NOMO-1 treated with DMSO at 0.1 percent for 48 hours (cell line): Measurements from ENCODE around the gene CNTNAP2.
"Not testable (repeated sequence)": the region's sequence is repeated elsewhere in the genome, so short reads cannot be mapped to it uniquely, and the experiment has no call there.

Experiments
- DNase-seq: peaks from one replicate; lab custom pipeline; 2025; ENCODE audit not compliant: unreplicated experiment; lab: John Stamatoyannopoulos, UW

CNTNAP2 gene

DNA sequence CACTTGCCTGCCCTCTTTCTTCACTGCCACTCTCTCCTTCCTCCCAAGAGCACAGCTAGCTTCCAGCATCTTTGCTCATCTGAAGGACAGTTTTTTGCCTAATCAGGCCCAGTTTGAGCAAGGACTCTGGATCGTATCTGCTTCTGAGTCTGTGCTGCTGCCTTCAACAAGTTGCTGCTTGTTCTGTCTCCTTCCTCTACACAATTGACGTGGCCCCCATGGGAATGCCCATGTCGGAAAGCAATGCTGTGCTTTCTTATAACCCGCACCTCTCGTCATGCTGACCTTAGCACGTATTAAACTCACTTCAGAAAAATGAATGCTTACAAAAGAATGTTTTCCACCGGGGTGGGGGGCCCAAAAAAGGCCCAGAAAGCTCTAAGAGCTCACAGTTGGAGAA, 2149.3 kb downstream of the CNTNAP2 start:
- no peak for DNase-seq

DNA sequence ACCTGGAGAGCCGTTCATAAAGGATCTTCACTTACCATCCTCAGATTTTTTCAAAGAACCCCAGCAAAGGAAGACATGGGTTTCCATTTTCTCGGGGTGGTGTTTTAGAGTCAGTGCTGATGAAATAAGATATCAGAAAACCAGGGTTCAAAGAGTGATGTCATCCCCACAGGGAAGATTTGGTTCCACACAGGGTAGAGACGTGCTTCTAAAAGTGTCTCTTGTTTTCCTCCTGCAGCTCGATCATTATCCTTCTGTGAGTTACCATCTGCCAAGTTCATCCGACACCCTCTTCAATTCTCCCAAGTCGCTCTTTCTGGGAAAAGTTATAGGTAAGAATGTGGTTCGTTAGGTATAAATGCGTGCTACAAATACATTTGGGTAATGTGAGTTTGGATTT, 2150.2 kb downstream of the CNTNAP2 start:
- DNase-seq = no peak

DNA sequence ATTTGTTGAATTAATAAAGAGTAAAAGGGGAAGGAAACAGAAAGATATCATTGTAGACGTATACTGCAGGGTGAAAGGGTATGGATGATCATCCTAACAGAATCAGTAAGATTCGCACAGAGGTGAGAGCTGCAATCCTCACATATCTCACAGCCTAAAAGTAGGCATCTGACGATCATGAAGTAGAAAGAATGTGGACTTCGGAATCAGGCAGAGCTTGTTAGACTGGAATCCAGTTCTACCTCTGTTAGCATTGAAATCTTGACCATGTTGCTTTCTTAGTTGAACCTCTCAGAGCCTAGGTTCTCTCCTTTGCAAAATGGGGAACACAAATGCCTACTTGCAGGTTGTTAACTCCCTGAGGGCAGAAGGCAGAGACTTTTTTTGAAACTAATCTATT, 2154.0 kb downstream of the CNTNAP2 start:
- DNase-seq = no peak

DNA sequence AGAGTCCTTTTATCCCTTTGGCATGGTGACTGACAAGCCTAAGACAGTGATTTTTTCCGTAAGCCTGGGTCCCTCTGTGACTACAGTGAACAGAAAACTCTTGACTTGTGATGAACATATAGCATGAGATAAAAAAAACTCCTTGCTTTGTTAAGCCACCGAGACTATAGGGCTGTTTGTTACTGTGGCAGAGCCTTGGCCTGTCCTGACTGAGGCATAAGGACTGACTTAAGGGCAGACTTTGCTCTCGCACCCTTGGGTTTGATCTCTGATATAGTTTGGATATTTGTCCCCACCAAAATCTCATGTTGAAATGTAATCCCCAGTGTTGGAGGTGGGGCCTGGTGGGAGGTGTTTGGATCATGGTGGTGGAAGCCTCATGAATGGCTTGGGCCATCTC, 2157.5 kb downstream of the CNTNAP2 start:
- DNase-seq = no peak

DNA sequence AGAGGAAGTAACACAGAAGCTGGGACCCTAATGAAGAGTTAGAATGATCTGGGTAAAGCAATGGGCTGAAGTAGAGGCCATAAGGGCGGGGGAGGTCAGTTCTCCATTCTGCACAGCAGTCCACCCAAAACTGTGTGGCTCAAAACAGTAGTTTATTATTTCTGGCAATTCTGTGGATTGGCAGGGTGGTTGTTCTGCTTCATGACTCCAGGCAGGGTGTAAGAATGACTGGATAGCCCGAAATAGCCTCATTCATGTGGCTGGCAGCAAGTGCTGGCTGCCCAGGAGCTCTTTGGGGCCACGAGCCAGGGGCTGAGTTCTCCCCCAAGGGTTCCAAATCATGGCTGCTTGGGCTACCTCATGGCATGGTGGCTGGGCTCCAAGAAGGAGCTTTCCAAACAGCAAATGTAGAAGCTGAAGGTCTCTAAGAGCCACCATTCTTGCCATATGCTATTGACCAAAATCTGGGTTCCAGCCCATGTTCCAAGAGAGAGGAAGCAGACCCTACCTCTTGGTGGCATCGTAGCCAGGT, 2158.8 kb downstream of the CNTNAP2 start:
- DNase-seq = no peak

DNA sequence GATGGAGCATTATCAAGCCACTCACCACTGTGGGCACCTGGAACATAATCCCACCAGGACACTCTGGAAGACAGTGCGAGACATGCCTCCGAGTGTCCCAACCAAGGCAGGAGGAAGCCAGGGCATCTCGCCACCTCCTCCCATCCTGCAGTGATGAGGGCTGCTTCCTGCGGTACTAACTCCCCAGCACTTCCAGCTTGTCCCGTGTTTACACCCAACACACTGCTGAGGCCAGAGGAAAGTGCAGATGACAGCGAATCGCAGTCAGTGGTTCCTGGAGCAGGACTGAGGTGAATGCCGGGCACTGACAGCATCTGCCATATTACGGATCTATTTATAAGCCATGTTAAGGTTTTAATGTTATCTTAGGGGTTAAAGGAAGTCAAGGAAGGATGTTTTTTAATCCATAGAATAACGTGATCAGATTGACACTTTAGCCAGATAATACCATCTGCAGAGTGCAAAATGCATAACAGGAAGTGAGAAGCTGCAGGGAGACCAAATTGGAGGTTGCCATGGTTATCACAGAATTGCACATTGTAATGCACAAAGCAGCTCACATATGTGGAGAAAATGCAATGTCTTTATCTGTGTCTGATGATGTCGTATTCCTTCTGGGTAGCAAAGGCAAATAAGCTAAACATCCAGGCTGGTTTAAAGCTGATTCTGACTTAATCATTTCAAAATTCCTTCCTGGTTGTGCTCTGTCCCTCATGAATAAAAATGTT, 2159.9 kb downstream of the CNTNAP2 start:
- DNase-seq = no peak

DNA sequence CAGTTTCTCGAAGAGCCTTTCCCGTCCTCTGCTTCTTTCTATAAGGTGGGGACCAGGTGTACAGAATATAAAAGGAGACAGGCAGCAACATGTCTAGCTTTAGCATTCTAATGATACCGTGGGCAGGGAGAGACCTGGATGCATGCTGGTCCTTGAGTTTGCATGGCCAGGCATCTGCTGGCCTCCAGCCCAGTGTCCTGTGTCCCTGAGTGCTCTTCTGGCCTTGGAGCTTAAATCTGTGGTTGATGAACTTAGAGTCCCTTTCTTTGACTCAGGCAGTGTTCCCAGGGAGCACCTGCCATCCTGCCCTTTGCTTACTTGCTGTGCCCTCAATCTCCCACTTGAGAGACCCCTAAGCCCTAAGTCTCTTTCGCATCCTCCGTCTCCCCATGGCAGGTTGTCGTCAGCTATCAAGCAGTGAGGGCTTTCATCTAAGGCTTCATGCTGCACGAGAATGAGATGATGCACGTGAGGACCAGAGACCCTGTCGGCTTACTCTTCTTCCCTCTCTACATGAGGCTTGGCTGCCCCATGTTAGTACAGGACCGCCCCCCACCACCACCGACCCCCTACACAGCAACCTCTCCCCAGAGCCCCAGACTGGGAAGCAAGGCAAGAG, 2160.6 kb downstream of the CNTNAP2 start:
- no peak for DNase-seq

DNA sequence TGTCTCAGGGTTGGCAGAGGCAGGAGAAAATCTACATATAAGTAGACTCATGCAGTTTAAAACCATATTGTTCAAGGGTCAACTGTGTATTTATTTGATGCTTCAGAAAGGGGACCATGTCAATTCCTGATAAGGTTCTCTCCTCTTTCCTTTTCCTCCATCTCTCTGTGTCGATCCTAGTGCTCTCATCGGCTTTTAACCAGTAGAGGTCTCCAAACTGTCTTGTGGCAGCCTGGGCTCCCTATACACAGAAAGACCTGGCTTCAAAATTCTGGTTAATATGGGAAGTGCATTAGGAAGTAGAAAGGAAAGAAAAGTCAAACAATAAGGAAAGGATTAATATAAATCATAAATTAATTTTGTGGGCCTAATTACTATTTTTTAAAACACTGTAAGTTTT, 2169.5 kb downstream of the CNTNAP2 start:
- DNase-seq = no peak

DNA sequence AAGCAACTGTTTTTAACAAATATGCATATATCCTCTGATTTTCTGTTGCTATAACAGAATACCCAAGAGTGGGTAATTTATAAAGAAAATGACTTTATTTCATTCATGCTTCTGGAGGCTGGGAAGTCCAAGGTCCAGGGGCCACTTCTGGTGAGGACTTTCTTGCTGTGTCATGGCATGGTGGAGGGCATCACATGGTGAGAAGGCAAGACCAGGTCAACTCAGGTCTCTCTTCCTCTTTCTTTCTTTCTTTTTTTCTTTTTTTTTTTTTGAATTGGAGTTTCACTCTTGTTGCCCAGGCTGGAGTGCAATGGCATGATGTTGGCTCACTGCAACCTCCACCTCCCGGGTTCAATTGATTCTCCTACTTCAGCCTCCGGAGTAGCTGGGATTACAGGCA, 2170.9 kb downstream of the CNTNAP2 start:
- no peak for DNase-seq

DNA sequence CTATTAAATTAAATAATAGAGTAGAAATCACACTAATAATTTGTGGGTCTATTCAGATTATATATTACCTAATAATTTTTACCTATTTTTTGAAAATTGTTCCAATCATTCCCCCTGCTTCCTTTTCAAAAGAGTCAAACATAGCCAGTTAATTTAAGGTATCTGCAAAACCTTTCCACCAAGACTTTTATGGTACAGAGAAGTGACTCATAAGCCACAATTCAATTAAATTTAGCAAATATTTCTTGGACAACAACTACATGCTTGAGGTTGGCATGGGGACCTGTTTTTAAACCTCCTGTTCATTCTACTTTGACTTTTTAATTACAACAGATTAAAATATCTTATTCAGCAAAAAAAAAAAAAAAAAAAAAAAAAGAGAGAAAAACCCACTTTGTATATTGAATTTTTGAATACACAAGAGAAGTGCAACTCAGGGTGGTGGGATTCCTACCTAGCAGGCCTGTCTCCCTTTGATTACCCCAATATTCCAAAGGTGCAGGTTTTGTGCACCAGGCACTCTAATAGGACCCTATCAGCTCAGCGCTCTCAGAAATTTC, 2172.1 kb downstream of the CNTNAP2 start:
- no peak for DNase-seq

DNA sequence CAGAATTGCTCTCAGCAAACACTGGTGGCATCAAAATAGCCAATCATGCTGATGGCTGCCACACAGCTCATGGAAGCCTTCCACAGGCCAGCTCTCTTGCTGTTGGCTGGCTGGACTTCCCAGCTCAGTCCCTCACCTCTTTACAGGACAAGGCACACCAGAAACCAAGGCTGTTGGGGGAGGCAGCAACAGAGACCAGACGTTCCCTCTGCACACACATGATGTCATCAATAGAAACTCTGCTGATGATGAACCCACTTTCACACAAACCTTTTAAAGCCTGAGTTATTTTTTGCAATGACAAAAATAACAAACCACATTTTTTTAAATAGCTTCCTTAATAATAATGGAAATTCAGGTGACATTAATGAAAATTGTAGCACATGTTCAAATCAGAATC, 2173.0 kb downstream of the CNTNAP2 start:
- DNase-seq = no peak

DNA sequence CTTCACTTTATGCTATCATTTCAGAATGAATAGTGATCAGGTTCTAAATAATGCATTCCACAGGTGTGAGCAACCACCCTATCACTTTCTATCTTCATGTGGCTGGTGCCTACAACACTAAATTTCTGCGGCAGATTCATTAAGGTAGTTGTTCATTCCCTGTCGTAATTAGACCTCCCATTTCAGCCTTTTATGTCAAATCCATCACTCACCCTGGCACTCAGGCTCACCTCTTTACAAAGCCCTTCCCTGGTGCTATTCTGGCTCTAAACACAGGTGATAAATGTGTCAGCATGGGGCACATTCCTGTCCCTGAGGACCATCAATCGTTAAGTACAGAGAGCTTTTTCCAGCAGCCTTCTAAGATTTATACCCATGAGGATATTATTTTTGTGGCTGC, 2173.9 kb downstream of the CNTNAP2 start:
- DNase-seq = no peak

DNA sequence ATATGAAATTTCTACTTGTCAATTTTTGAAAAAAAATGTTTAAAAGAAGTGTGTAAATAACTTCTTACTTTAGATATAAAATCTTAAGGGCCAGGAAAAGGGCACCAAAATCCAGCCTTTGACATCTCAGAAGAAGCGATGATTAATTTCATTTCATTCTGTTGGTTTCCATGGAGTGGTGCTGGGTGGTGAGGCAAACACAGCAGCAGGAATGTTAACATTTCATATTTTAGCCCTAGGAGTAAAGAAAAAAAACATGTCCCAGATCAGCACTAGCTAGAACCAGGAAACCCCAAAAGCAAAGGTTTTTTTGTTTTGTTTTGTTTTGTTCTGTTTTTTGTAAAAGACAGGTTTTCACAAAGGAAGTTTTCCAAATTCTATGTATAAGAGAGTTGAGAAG, 2175.2 kb downstream of the CNTNAP2 start:
- no peak for DNase-seq

DNA sequence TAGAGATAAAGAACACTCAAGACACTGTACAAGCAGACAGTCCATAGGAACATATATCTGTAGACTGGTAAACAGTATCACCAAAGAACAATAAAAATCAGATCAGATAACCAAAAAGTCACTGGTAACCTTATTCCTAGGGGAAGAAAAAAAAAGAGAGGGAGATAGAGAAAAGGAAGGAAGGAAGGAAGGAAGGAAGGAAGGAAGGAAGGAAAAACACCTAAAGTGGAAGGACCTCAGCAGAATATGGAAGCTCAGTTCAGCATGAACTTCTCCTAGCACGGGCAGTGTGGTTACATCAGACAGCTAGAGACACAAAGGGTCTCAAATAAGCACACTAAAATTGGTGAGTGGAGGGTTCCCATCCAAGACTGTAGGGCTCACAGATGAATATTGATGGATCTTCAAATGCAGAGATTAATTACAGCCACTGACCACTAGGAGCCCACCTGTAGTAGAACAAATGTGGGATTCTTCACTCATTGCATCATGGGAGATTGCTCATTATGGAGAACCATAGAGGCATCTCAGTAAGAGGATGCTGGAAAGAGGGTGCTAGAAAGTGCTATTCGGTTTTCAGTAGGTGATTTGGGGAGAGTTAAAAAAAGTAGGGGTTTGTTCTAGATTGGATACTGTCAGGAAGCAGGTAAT, 2180.5 kb downstream of the CNTNAP2 start:
- no peak for DNase-seq

DNA sequence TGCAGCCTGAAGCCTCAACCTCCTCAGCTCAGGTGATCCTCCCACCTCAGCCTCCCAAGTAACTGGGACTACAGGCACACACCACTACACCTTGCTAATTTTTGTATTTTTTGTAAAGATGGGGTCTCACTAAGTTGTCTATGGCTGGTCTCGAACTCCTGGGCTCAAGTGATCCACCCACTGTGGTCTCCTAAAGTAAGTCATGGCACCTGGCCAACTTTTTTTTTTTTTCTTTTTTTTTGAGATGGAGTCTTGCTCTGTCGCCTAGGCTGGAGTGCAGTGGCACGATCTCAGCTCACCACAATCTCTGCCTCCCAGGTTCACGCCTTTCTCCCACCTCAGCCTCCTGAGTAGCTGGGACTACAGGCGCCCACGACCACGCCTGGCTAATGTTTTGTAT, 2182.2 kb downstream of the CNTNAP2 start:
- not testable (repeated sequence) for DNase-seq

DNA sequence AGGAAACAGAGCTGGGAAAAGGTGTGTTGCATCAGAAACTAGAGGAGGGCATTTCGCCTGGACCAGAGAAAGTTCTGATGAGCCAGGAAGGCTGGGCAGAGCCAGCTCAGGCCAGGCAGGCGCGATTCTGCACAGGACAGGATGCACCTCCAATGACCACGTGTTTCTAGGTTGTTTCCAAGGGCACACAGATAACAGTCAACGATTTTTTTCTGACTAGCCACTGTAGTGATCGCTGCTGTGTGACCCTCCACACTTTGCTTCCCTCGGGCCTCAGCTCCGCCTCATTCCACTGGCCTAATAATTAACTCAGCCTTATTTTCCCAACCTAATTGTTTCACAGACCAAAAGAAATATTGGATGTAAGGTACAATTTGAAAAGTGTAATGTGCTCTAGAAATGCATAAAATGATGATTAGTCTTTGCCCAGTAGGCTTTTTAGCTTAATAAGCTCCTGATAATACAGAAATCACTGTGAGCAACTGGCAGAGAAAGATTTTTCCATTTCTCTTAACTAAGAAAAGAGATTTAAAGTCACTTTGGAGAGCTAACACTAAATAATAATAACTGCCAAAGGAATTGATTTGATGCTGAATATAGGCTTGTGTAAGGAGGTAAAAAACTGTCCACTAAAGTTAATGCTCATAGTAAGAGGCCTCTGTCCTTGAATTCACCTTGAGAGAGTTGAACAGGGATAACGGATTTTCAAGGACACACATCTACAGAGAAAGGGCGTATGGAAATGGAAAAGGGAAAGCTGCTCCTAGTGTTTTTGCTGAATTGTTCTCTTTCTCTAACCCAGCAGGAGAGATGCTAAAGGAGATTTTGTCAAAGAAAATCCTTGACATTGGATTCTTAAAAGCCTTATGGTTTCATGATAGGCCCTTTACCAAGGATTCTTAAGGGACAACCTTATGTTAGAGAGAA, 2183.0 kb downstream of the CNTNAP2 start:
- no peak for DNase-seq

DNA sequence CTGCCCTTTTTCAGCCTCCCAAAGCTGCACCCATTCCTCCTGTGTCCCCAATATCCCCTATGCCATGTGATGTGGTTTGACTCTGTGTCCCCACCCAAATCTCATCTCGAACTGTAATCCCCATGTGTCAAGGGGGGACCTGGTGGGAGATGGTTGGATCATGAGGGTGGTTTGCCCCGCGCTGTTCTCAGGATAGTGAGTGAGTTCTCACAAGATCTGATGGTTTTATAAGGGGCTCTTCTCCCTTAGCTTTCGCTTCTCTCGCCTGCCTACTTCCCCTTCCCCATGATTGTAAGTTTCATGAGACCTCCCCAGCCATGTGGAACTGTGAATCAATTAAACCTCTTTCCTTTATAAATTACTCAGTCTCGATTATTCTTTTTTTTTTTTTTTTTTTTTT, 2185.8 kb downstream of the CNTNAP2 start:
- DNase-seq = not testable (repeated sequence)

DNA sequence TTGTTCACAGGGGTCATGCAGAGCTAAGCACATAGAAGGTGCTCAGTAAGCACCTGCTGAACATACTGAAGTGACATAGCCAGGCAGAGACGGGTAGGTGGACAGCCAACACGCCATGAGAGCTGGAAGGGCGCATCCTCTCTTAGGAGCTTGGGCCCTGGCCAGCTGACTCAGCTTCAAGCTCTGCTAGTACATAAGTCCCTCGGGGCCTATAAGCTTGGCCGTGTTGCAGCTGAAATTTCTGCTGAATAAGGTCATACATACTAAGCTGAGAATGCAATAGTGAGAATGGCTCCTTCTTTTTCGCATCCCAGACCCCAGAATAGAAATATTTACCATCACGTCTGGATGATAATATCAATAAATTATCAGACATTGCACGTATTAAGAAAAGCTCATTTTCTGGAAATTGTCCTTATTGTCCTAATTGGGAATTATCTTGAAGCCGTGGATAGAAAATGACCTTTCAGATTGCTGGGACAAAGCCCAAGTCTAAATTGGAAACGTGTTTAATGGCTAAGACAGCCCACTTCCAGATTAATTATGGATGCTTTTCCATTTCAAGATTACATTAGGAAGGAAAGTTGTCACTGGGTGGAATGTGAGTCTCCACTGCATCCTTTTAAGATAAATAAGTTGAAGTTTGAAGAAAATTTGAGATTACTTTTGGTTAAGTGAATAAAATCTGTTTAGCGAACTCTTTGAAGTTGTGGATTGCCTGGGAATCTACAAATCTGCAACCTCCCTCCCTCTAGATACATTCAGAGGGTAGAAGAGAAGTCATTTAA, 2186.9 kb downstream of the CNTNAP2 start:
- no peak for DNase-seq

DNA sequence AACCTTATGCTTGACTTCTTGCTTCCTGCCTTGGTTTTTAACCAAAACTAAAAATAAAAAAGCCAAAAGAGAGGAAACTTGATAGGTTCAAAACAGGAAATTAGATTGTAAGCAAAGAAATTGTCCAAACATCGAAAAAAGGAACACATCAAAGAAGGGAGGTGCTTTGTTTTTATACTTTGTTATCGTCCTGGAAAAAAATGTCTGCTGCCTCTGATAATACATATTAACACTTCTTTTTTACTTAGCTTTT, 2187.4 kb downstream of the CNTNAP2 start:
- DNase-seq = no peak

DNA sequence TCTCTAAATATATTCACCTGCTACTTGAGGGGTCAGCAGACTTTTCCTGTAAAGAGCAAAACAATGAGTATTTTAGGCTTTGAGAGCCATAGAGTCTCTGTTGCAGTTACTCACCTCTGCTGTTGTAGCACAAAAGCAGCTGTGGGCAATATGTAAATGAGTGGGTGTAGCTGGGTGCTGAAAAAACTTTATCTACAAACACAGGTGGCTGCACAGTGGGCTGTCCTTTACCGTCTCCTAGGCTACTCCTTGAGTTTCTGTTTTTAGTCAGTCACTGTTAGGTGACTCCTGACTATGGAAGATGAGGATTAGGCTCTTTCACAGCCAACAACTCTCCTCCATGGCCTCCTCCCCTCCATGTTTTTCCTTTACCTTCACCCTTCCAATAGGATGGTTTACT, 2187.9 kb downstream of the CNTNAP2 start:
- DNase-seq = no peak
